IMR-90 (cell line): Measurements from ENCODE around the gene PODNL1. TPM values are rescaled to one million over a fixed set of nuclear protein-coding genes. Genes with fewer than 3 reads are reported as not detected.

Experiments used
- ATAC-seq: fragments of 200-7000 bp; cut with Tn5 transposase; 2 replicates; pipeline ENCODE4 v1.9.1; 2020; ENCODE audit warnings: low read depth, mild to moderate bottlenecking, moderate library complexity
- BruUV-seq: library from RNA; stranded (reverse); fragments of 400-500 nt; replicated peaks from 2 replicates; lab custom pipeline; 2021; lab: Mats Ljungman, UMichigan
- CTCF ChIA-PET: fragments of 300-600 bp; formaldehyde crosslinking; extraction: SDS; loops from one replicate; lab custom pipeline; 2021; ENCODE audit warnings: antibody characterized with exemption; lab: Yijun Ruan, JAX
- POLR2A ChIA-PET: fragments of 300-600 bp; sonication (Branson Sonifier 250); formaldehyde crosslinking; loops from one replicate; lab custom pipeline; 2022; ENCODE audit warnings: antibody characterized with exemption; ENCODE audit not compliant: unreplicated experiment; lab: Charles Lee
- DNase-seq: peaks from one replicate; pipeline ENCODE4 v3.0.0; 2013
- H2AFZ ChIP-seq: replicated peaks from 2 replicates; pipeline ENCODE3; 2013; ENCODE audit warnings: low read length, mild to moderate bottlenecking; ENCODE audit not compliant: poor library complexity
- H2AK5ac ChIP-seq: 2 replicates; pipeline ENCODE4 v1.6.1; 2013; ENCODE audit warnings: low read depth, low read length, inconsistent platforms
- H2AK9ac ChIP-seq: replicated peaks from 2 replicates; pipeline ENCODE3; 2013; ENCODE audit warnings: mild to moderate bottlenecking, low read depth, low read length, moderate library complexity; ENCODE audit not compliant: poor library complexity
- H2BK120ac ChIP-seq: 2 replicates; pipeline ENCODE4 v1.6.1; 2013; ENCODE audit warnings: low read depth, low read length, inconsistent platforms
- H2BK15ac ChIP-seq: 3 replicates; pipeline ENCODE4 v1.6.1; 2013; ENCODE audit warnings: low read depth, low read length, inconsistent platforms
- H2BK20ac ChIP-seq: 2 replicates; pipeline ENCODE4 v1.6.1; 2013; ENCODE audit warnings: low read depth, mild to moderate bottlenecking, inconsistent platforms, low read length, moderate library complexity
- H2BK5ac ChIP-seq: 2 replicates; pipeline ENCODE4 v1.6.1; 2013; ENCODE audit warnings: mild to moderate bottlenecking, low read depth, low read length, inconsistent platforms; ENCODE audit not compliant: poor library complexity, severe bottlenecking
- H3K14ac ChIP-seq: replicated peaks from 2 replicates; pipeline ENCODE4 v1.6.1; 2013; ENCODE audit warnings: low read depth, low read length, inconsistent platforms
- H3K18ac ChIP-seq: 2 replicates; pipeline ENCODE4 v1.6.1; 2013; ENCODE audit warnings: low read depth, low read length, control low read depth
- H3K23ac ChIP-seq: 2 replicates; pipeline ENCODE4 v1.6.1; 2013; ENCODE audit warnings: low read depth, low read length, inconsistent platforms
- H3K27ac ChIP-seq: 2 replicates; pipeline ENCODE4 v1.5.1; 2013; ENCODE audit warnings: mild to moderate bottlenecking, control low read depth, low read length; ENCODE audit not compliant: insufficient read depth
- H3K27me3 ChIP-seq: 2 replicates; pipeline ENCODE4 v1.6.1; 2013; ENCODE audit warnings: low read length; ENCODE audit not compliant: control insufficient read depth, insufficient read depth
- H3K36me3 ChIP-seq: 2 replicates; pipeline ENCODE4 v1.6.1; 2013; ENCODE audit warnings: low read length, mixed read lengths; ENCODE audit not compliant: control insufficient read depth, insufficient read depth
- H3K4ac ChIP-seq: 2 replicates; pipeline ENCODE4 v1.6.1; 2013; ENCODE audit warnings: low read depth, low read length, inconsistent platforms
- H3K4me1 ChIP-seq: 2 replicates; pipeline ENCODE4 v1.6.1; 2013; ENCODE audit warnings: low read length, mixed read lengths; ENCODE audit not compliant: control insufficient read depth, insufficient read depth
- H3K4me2 ChIP-seq: 2 replicates; pipeline ENCODE4 v1.6.1; 2013; ENCODE audit warnings: low read depth, mild to moderate bottlenecking, control low read depth, low read length, moderate library complexity
- H3K4me3 ChIP-seq: 2 replicates; pipeline ENCODE4 v1.5.1; 2013; ENCODE audit warnings: low read depth, mild to moderate bottlenecking, control low read depth, low read length, moderate library complexity; ENCODE audit not compliant: insufficient read depth
- H3K56ac ChIP-seq: 2 replicates; pipeline ENCODE4 v1.6.1; 2013; ENCODE audit warnings: low read length, inconsistent platforms; ENCODE audit not compliant: insufficient read depth; ENCODE audit errors: extremely low read depth
- H3K79me1 ChIP-seq, 2 experiments: 2 replicates each; pipeline ENCODE4 v1.6.1; 2013; ENCODE audit warnings: low read length in 2 of 2, inconsistent platforms in 1 of 2, low read depth in 1 of 2
- H3K9ac ChIP-seq: 2 replicates; pipeline ENCODE4 v1.6.1; 2013; ENCODE audit warnings: low read depth, low read length, control low read depth
- H3K9me1 ChIP-seq: 2 replicates; pipeline ENCODE4 v1.6.1; 2013; ENCODE audit warnings: low read length, inconsistent platforms; ENCODE audit not compliant: insufficient read depth
- H3K9me3 ChIP-seq: 2 replicates; pipeline ENCODE4 v1.6.1; 2013; ENCODE audit warnings: low read length; ENCODE audit not compliant: control insufficient read depth, insufficient read depth
- H4K20me1 ChIP-seq: 2 replicates; pipeline ENCODE4 v1.6.1; 2013; ENCODE audit warnings: low read length, inconsistent platforms; ENCODE audit not compliant: insufficient read depth
- H4K5ac ChIP-seq: 2 replicates; pipeline ENCODE4 v1.6.1; 2013; ENCODE audit warnings: mild to moderate bottlenecking, low read depth, low read length, control low read depth
- H4K8ac ChIP-seq, 2 experiments: 2 replicates each; pipeline ENCODE4 v1.6.1; 2013; ENCODE audit warnings: low read depth in 2 of 2, low read length in 2 of 2, control low read depth in 1 of 2, inconsistent platforms in 1 of 2
- H4K91ac ChIP-seq: 2 replicates; pipeline ENCODE4 v1.6.1; 2013; ENCODE audit warnings: low read depth, low read length, inconsistent platforms; ENCODE audit not compliant: insufficient read depth
- CEBPB ChIP-seq: IDR thresholded peaks from 2 replicates; pipeline ENCODE4 v1.6.1; 2012; ENCODE audit warnings: low read depth, low read length, improper control_type of control experiment
- CHD1 ChIP-seq: IDR thresholded peaks from 2 replicates; pipeline ENCODE4 v1.6.1; 2012; ENCODE audit warnings: low read depth, low read length, improper control_type of control experiment
- FOS ChIP-seq: fragments of 150-350 bp; IDR thresholded peaks from 2 replicates; pipeline ENCODE4 v1.6.1; 2016; ENCODE audit warnings: low read depth, low read length
- MAZ ChIP-seq: IDR thresholded peaks from 2 replicates; pipeline ENCODE4 v1.6.1; 2012; ENCODE audit warnings: low read depth, mild to moderate bottlenecking, low read length, improper control_type of control experiment, moderate library complexity, borderline replicate concordance
- MXI1 ChIP-seq: IDR thresholded peaks from 2 replicates; pipeline ENCODE4 v1.6.1; 2012; ENCODE audit warnings: low read depth, mild to moderate bottlenecking, low read length, moderate library complexity, borderline replicate concordance
- POLR2A ChIP-seq: IDR thresholded peaks from 2 replicates; pipeline ENCODE4 v1.6.1; 2012; ENCODE audit warnings: mild to moderate bottlenecking, low read depth, low read length
- RAD21 ChIP-seq: IDR thresholded peaks from 2 replicates; pipeline ENCODE4 v1.6.1; 2012; ENCODE audit warnings: low read length, improper control_type of control experiment
- RCOR1 ChIP-seq: IDR thresholded peaks from 2 replicates; pipeline ENCODE4 v1.6.1; 2012; ENCODE audit warnings: mild to moderate bottlenecking, low read length, improper control_type of control experiment; ENCODE audit not compliant: insufficient replicate concordance
- WGBS, 2 experiments: methylation state at CpG; one replicate each; pipeline versions ENCODE4 v1.1.5 to v1.1.7; 2013; ENCODE audit warnings: missing lambda C conversion rate in 2 of 2; ENCODE audit not compliant: insufficient read length in 1 of 2; ENCODE audit errors: extremely low coverage in 2 of 2; 5-methylcytosine and 5-hydroxymethylcytosine counted together
- dilution Hi-C: fragments of 300-500 bp; cut with HindIII; formaldehyde crosslinking; loops from one replicate; pipeline ENCODE4 v1.14.3; 2018; ENCODE audit warnings: low sequenced_read_pairs; ENCODE audit not compliant: unreplicated experiment
- in situ Hi-C: fragments of 300-500 bp; cut with MboI; formaldehyde crosslinking; loops from 3 replicates; pipeline ENCODE4 v1.14.3; 2019; ENCODE audit warnings: low sequenced_read_pairs, inconsistent platforms, mixed read lengths
- intact Hi-C: fragments of 100-400 bp; cut with micrococcal nuclease; formaldehyde crosslinking; loops from 2 replicates; pipeline ENCODE4 v1.10.0; 2022
- polyA plus RNA-seq, 3 experiments: library from polyadenylated mRNA; depleted of rRNA; stranded (reverse); fragments of >200 nt; gene quantifications; 2 replicates each; pipeline ENCODE4 v1.2.3, GENCODE V29; 2012; ENCODE audit warnings: low replicate concordance in 1 of 3
- total RNA-seq: library from RNA; depleted of rRNA; stranded (reverse); fragments of >200 nt; gene quantifications from 2 replicates; pipeline ENCODE4 v1.2.3, GENCODE V29; 2012
- TF ChIP-seq, protein P1 (sequence below): fragments of 150-350 bp; IDR thresholded peaks from 2 replicates; pipeline ENCODE4 v1.6.1; 2017; ENCODE audit warnings: mild to moderate bottlenecking, antibody characterized with exemption, low read length, low read depth

PODNL1 gene
- total and polyA plus RNA-seq, 2 of the 4 experiments (the other 2 are of a cell fraction), result under 0.01 to 2.4 TPM

GRCh38 chr19:13887517-13887916 is 50.7 kb downstream of the PODNL1 start:
- Histone ChIP-seq H4K20me1 (no peaks in the 10 kb centered on the region), H3K27me3 (peaks cover 2% of the 10 kb centered on the region; the same call in 1 of the 2 replicates), H2AK9ac (no peak overlapping the region), H2AK5ac (no peak overlapping the region), H3K23ac (no peak overlapping the region), H4K5ac (no peak overlapping the region), H3K18ac (no peak overlapping the region), H3K9me1 (no peaks in the 10 kb centered on the region), H3K9me3 (no peaks in the 10 kb centered on the region), H3K79me1 (no peaks in the 10 kb centered on the region), H3K4ac (no peak overlapping the region), H3K4me1 (no peaks in the 10 kb centered on the region), H2BK15ac (no peak overlapping the region), H3K36me3 (no peaks in the 10 kb centered on the region), H2AFZ (no peak overlapping the region), H3K4me3 (no peak overlapping the region), H3K9ac (no peak overlapping the region), H2BK20ac (no peak overlapping the region), H4K8ac (no peak overlapping the region), H3K14ac (no peak overlapping the region), H3K4me2 (no peak overlapping the region), H3K56ac (no peak overlapping the region), H3K27ac (no peak overlapping the region), H2BK120ac (no peak overlapping the region), H2BK5ac (no peak overlapping the region), H4K91ac (no peak overlapping the region)
- TF ChIP-seq CHD1 (no peak), FOS (no peak), RCOR1 (no peak), CEBPB (no peak), MAZ (no peak), MXI1 (no peak), POLR2A (no peak), RAD21 (no peak)
- TF ChIP-seq, protein P1, sequence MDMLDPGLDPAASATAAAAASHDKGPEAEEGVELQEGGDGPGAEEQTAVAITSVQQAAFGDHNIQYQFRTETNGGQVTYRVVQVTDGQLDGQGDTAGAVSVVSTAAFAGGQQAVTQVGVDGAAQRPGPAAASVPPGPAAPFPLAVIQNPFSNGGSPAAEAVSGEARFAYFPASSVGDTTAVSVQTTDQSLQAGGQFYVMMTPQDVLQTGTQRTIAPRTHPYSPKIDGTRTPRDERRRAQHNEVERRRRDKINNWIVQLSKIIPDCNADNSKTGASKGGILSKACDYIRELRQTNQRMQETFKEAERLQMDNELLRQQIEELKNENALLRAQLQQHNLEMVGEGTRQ, result no peak
- in situ Hi-C loops, result loop anchor here (10.0 to 25.0 kb wide), 2 partner anchors 450 to 587 kb away; partner anchors contain the start of gene PTGER1
- WGBS, 2 experiments, result 75% methylated on average over 2 of the region's 5 CpGs; no CpG with 5 or more reads in 1 of the 2 experiments
- DNase-seq (peak; percentile 15), ATAC-seq (0 out of 2 replicates have a peak, but pooled peaks have one; percentile 11)
- intact Hi-C loops, result loop anchor here (10.0 kb wide), 1 partner anchor 597 kb away; no protein-coding TSS in a partner anchor
- dilution Hi-C loops, result no loop called here
- BruUV-seq, result no TSS peak
- ChIA-PET CTCF (no interaction called here), POLR2A (no interaction called here)
